A549 (cell line): ENCODE measurements around the gene P4HA2. TPM values are rescaled to one million over a fixed set of nuclear protein-coding genes. Genes with fewer than 3 reads are reported as not detected.

Experiments
- ATAC-seq, 2 experiments: fragments of 200-7000 bp in 1 of 2; fragments of >200 bp in 1 of 2; cut with Nextera tagmentation in 1 of 2; cut with Tn5 transposase in 1 of 2; 3 replicates each; pipeline versions ENCODE4 v1.8.0 to v1.9.1; 2018 to 2020; ENCODE audit warnings: mild to moderate bottlenecking in 1 of 2, moderate library complexity in 1 of 2
- CTCF ChIA-PET: fragments of 300-600 bp; sonication (Branson Sonifier 250); formaldehyde crosslinking; extraction: SDS; loops from one replicate; lab custom pipeline; 2021; ENCODE audit warnings: antibody characterized with exemption, inconsistent platforms; lab: Yijun Ruan, JAX
- POLR2A ChIA-PET: fragments of 350-600 bp; formaldehyde crosslinking; extraction: SDS; loops from one replicate; lab custom pipeline; 2021; ENCODE audit warnings: antibody characterized with exemption, inconsistent platforms; lab: Yijun Ruan, JAX
- DNase-seq, 2 experiments: peaks; one replicate each; pipeline versions ENCODE4 v3.0.0 to v3.0.0-alpha.2; 2011 to 2016; ENCODE audit warnings: low read depth in 1 of 2, low spot score in 1 of 2
- FAIRE-seq: peaks from 2 replicates; lab custom pipeline; 2011; peaks lifted over from hg19 to GRCh38; lab: Jason Lieb, UNC
- H3K27ac ChIP-seq, 2 experiments: fragments of >200 bp; sonication (Bioruptor Twin); formaldehyde crosslinking; 3 replicates each; pipeline ENCODE4 v1.5.1; 2016 to 2017
- H3K4me1 ChIP-seq: fragments of >200 bp; sonication (Bioruptor Twin); formaldehyde crosslinking; 3 replicates; pipeline ENCODE4 v1.6.1; 2016
- H3K4me2 ChIP-seq: fragments of >200 bp; sonication (Bioruptor Twin); formaldehyde crosslinking; 3 replicates; pipeline ENCODE4 v1.6.1; 2016
- H3K4me3 ChIP-seq: fragments of >200 bp; sonication (Bioruptor Twin); formaldehyde crosslinking; 3 replicates; pipeline ENCODE4 v1.5.1; 2016
- H3K9me3 ChIP-seq: fragments of >200 bp; sonication (Bioruptor Twin); formaldehyde crosslinking; 3 replicates; pipeline ENCODE4 v1.6.1; 2016
- BCL3 ChIP-seq: fragments of >200 bp; sonication (Bioruptor Twin); formaldehyde crosslinking; IDR thresholded peaks from 3 replicates; pipeline ENCODE4 v1.6.1; 2016
- CBX8 ChIP-seq: fragments of 200-600 bp; sonication (generic); IDR thresholded peaks from 2 replicates; pipeline ENCODE4 v1.6.1; 2016
- CHD4 ChIP-seq: fragments of 200-600 bp; sonication (generic); IDR thresholded peaks from 2 replicates; pipeline ENCODE4 v1.6.1; 2016; ENCODE audit warnings: antibody characterized with exemption, mild to moderate bottlenecking, borderline replicate concordance
- EHF ChIP-seq: fragments of 250-450 bp; sonication (Bioruptor Pico); IDR thresholded peaks from 2 replicates; pipeline ENCODE4 v1.5.0; 2020; ENCODE audit warnings: mild to moderate bottlenecking
- EHMT2 ChIP-seq: fragments of 200-600 bp; sonication (generic); IDR thresholded peaks from 2 replicates; pipeline ENCODE4 v1.6.1; 2016; ENCODE audit warnings: antibody characterized with exemption, low read depth, mild to moderate bottlenecking, moderate library complexity
- ELK1 ChIP-seq: fragments of 150-350 bp; IDR thresholded peaks from 2 replicates; pipeline ENCODE4 v1.6.1; 2014; ENCODE audit warnings: low read depth, mild to moderate bottlenecking, low read length
- FOSB ChIP-seq: fragments of 250-450 bp; sonication (Bioruptor Pico); IDR thresholded peaks from 2 replicates; pipeline ENCODE4 v1.5.0; 2020; ENCODE audit warnings: mild to moderate bottlenecking, moderate library complexity
- FOXS1 ChIP-seq: fragments of 250-450 bp; sonication (Bioruptor Pico); IDR thresholded peaks from 2 replicates; pipeline ENCODE4 v1.5.0; 2020; ENCODE audit warnings: mild to moderate bottlenecking, moderate library complexity
- HOXB13 ChIP-seq: fragments of 250-450 bp; sonication (Bioruptor Pico); IDR thresholded peaks from 2 replicates; pipeline ENCODE4 v1.5.0; 2020; ENCODE audit warnings: low read depth, mild to moderate bottlenecking, moderate library complexity
- HOXB5 ChIP-seq: fragments of 250-450 bp; sonication (Bioruptor Pico); IDR thresholded peaks from 2 replicates; pipeline ENCODE4 v1.5.0; 2020; ENCODE audit warnings: mild to moderate bottlenecking, moderate library complexity
- JUN ChIP-seq, 2 experiments: fragments of >200 bp; sonication (Bioruptor Twin); formaldehyde crosslinking; IDR thresholded peaks; 2 replicates in 1 of 2; 3 replicates in 1 of 2; pipeline ENCODE4 v1.6.1; 2016 to 2017
- JUNB ChIP-seq: fragments of >200 bp; sonication (Bioruptor Twin); formaldehyde crosslinking; IDR thresholded peaks from 2 replicates; pipeline ENCODE4 v1.6.1; 2016
- KDM1A ChIP-seq: fragments of 200-600 bp; sonication (generic); IDR thresholded peaks from 2 replicates; pipeline ENCODE4 v1.6.1; 2016; ENCODE audit warnings: low read depth, mild to moderate bottlenecking
- POLR2AphosphoS2 ChIP-seq: conservative IDR thresholded peaks from 2 replicates; pipeline ENCODE4 v1.6.1; 2012; ENCODE audit warnings: low read length, improper control_type of control experiment, inconsistent platforms
- RCOR1 ChIP-seq: fragments of 150-350 bp; IDR thresholded peaks from 2 replicates; pipeline ENCODE4 v1.6.1; 2014; ENCODE audit warnings: antibody characterized with exemption, low read length, low read depth
- REST ChIP-seq: fragments of 200-600 bp; sonication (generic); IDR thresholded peaks from 2 replicates; pipeline ENCODE4 v1.6.1; 2016; ENCODE audit warnings: antibody characterized with exemption, mild to moderate bottlenecking, moderate library complexity
- TP53 ChIP-seq: fragments of 250-450 bp; sonication (Bioruptor Pico); IDR thresholded peaks from 2 replicates; pipeline ENCODE4 v1.5.0; 2021; ENCODE audit warnings: mild to moderate bottlenecking, moderate library complexity
- ZC3H11A ChIP-seq: fragments of 450-650 bp; IDR thresholded peaks from 2 replicates; pipeline ENCODE4 v1.6.1; 2014; ENCODE audit warnings: antibody characterized with exemption, mild to moderate bottlenecking
- ZNF302 ChIP-seq: fragments of 250-450 bp; sonication (Bioruptor Pico); IDR thresholded peaks from 2 replicates; pipeline ENCODE4 v1.9.0; 2021; ENCODE audit warnings: inconsistent platforms, mild to moderate bottlenecking, moderate library complexity
- ZSCAN20 ChIP-seq: fragments of 250-450 bp; sonication (Bioruptor Pico); IDR thresholded peaks from 2 replicates; pipeline ENCODE4 v1.8.0; 2022; ENCODE audit warnings: mild to moderate bottlenecking, moderate library complexity
- WGBS: methylation state at CpG from one replicate; pipeline ENCODE4 v1.1.6; 2017; ENCODE audit errors: missing lambda C conversion rate; 5-methylcytosine and 5-hydroxymethylcytosine counted together
- polyA plus RNA-seq, 4 experiments: library from polyadenylated mRNA; depleted of rRNA in 3 of 4; stranded (reverse); fragments of >200 nt; fragmentation: RNase III in 1 of 4; extraction: RNeasy Plus Mini Kit Qiagen cat#74134 plus additional on column Dnase treatment in 1 of 4; gene quantifications; 2 replicates in 3 of 4; 3 replicates in 1 of 4; pipeline ENCODE4 v1.2.3, GENCODE V29; 2011 to 2017
- small RNA-seq, 6 experiments: library from RNA; depleted of rRNA; stranded (forward); fragments of <200 nt; gene quantifications; one replicate each; pipeline ENCODE3, GENCODE V24; 2012

P4HA2 gene
- polyA plus RNA-seq, 2 of the 4 experiments (the other 2 are of a cell fraction), result 36.4 to 45.0 TPM

GRCh38 chr5:132143148-132143547 is 84.5 kb downstream of the P4HA2 start:
- ChIA-PET POLR2A (no interaction called here), CTCF (no interaction called here)
- no peak for FAIRE-seq
- no peak for ATAC-seq
- Histone ChIP-seq H3K4me3 (no peak overlapping the region), H3K4me1 (no peaks in the 10 kb centered on the region), H3K4me2 (no peak overlapping the region), H3K27ac (no peak overlapping the region), H3K9me3 (peaks cover 23% of the 10 kb centered on the region)
- TF ChIP-seq JUN (IDR thresholded peaks at IDR 0.05) (no peak), ZSCAN20 (CRISPR knock-in tag) (no peak), REST (no peak), ZNF302 (no peak), HOXB5 (CRISPR knock-in tag) (no peak), HOXB13 (CRISPR knock-in tag) (no peak), ZC3H11A (no peak), FOXS1 (CRISPR knock-in tag) (no peak), CBX8 (no peak), BCL3 (no peak), RCOR1 (no peak), EHMT2 (no peak), FOSB (CRISPR knock-in tag) (no peak), CHD4 (no peak), JUNB (no peak)
- WGBS, result 17% methylated on average over 1 of the region's 1 CpG
- DNase-seq, result no peak

GRCh38 chr5:132142459-132142858 is 85.2 kb downstream of the P4HA2 start:
- Histone ChIP-seq H3K27ac (no peak overlapping the region), H3K4me1 (no peaks in the 10 kb centered on the region), H3K9me3 (peaks cover 23% of the 10 kb centered on the region), H3K4me2 (no peak overlapping the region), H3K4me3 (no peak overlapping the region)
- FAIRE-seq (no peak), DNase-seq (no peak), ATAC-seq (no peak)
- ChIA-PET CTCF (interaction anchor here (0.6 to 1.4 kb wide), 2 partner anchors 38 to 76 kb away, joined by 3 read pairs; no protein-coding TSS in a partner anchor), POLR2A (no interaction called here)
- TF ChIP-seq KDM1A (no peak), POLR2AphosphoS2 (no peak), ZC3H11A (no peak), ELK1 (no peak), EHF (no peak), BCL3 (no peak), TP53 (CRISPR knock-in tag) (no peak)

Small RNAs within 50 kb of the gene (small RNA-seq; reads per million reads assigned to genes)
- gene AC063976.4, result 0 reads per million in 6 experiments

Other genes with a start within 250 kb of the P4HA2 start
- 0.05 and 0.09 TPM in 2 replicates for gene ACSL6, start 216.2 kb downstream of the P4HA2 start, polyA plus RNA-seq (2011; rRNA removed)
- 0.05 to 0.07 TPM (median 0.06 TPM) in 3 replicates for gene ACSL6, start 216.2 kb downstream of the P4HA2 start, polyA plus RNA-seq (2017; fragmentation: RNase III; extraction: RNeasy Plus Mini Kit Qiagen cat#74134 plus additional on column Dnase treatment)
- not detected in 2 replicates for gene IL3, start 167.2 kb downstream of the P4HA2 start, polyA plus RNA-seq (2011; rRNA removed)
- gene IL3, start 167.2 kb downstream of the P4HA2 start, polyA plus RNA-seq (2017; fragmentation: RNase III; extraction: RNeasy Plus Mini Kit Qiagen cat#74134 plus additional on column Dnase treatment), result not detected in 3 replicates
- gene CSF2, start 154.1 kb downstream of the P4HA2 start, polyA plus RNA-seq (2011; rRNA removed), result 0.21 TPM in 1 of 2 replicates, not detected in the other
- 0.34 TPM in 1 of 3 replicates, not detected in the others for gene CSF2, start 154.1 kb downstream of the P4HA2 start, polyA plus RNA-seq (2017; fragmentation: RNase III; extraction: RNeasy Plus Mini Kit Qiagen cat#74134 plus additional on column Dnase treatment)
- gene PDLIM4, start 29.8 kb upstream of the P4HA2 start, polyA plus RNA-seq (2011; rRNA removed), result not detected in 2 replicates
- 0.09 to 0.28 TPM (median 0.20 TPM) in 3 replicates for gene PDLIM4, start 29.8 kb upstream of the P4HA2 start, polyA plus RNA-seq (2017; fragmentation: RNase III; extraction: RNeasy Plus Mini Kit Qiagen cat#74134 plus additional on column Dnase treatment)
- 4.1 and 4.6 TPM in 2 replicates for gene SLC22A4, start 66.5 kb upstream of the P4HA2 start, polyA plus RNA-seq (2011; rRNA removed)
- 3.2 to 4.2 TPM (median 3.6 TPM) in 3 replicates for gene SLC22A4, start 66.5 kb upstream of the P4HA2 start, polyA plus RNA-seq (2017; fragmentation: RNase III; extraction: RNeasy Plus Mini Kit Qiagen cat#74134 plus additional on column Dnase treatment)
- gene SLC22A5, start 141.9 kb upstream of the P4HA2 start, polyA plus RNA-seq (2011; rRNA removed), result 35.3 and 44.8 TPM in 2 replicates
- 27.4 to 33.2 TPM (median 28.4 TPM) in 3 replicates for gene SLC22A5, start 141.9 kb upstream of the P4HA2 start, polyA plus RNA-seq (2017; fragmentation: RNase III; extraction: RNeasy Plus Mini Kit Qiagen cat#74134 plus additional on column Dnase treatment)